NB4 (cell line): ENCODE measurements around the gene GLYR1.

ENCODE experiments used
- CTCF ChIP-seq: IDR thresholded peaks from one replicate; pipeline ENCODE4 v1.5.1; 2012; ENCODE audit warnings: low read depth, low read length
- POLR2A ChIP-seq: IDR thresholded peaks from 2 replicates; pipeline ENCODE4 v1.6.1; 2011; ENCODE audit warnings: mild to moderate bottlenecking; ENCODE audit not compliant: insufficient read length; ENCODE audit errors: extremely low read depth

DNA sequence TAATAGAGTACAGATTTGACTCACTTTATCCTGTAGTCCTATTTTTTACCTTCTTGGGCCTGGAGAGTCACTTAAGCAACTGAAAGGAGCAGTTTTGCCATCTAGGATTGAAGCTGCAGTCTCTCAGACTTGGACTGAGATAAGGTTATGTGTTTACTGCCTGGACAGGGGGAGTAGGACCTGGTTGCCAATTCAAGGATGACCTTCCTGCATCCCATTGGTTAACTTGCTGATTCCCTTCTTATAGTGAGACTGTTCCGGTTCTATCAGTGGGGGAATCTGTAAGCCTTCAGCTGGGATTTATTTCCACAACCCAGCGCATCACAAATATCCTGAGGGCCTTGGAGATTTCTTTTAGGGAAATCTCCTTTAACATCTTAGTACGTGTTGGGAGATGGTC, 3.1 kb upstream of the GLYR1 start:
- TF ChIP-seq CTCF (no peak), POLR2A (no peak)
